ENCODE results near the gene EVI5.
"Not testable (repeated sequence)": the region's sequence is repeated elsewhere in the genome, so short reads cannot be mapped to it uniquely, and the experiment has no call there.

EVI5 gene

GRCh38 chr1:92536980-92537884 is 247.7 kb downstream of the EVI5 start:
- in situ Hi-C loops (cut with HindIII; ENCODE audit: low sequenced_read_pairs): no loop called here

GRCh38 chr1:92536211-92536979 is 248.5 kb downstream of the EVI5 start:
- no peak for TF ChIP-seq CTCF (IDR thresholded peaks at IDR 0.05; ENCODE audit: low read depth, low read length, missing control alignments)
- no peak overlapping the region for H3K4me3 ChIP-seq (ENCODE audit: low read depth, low read length)
- in situ Hi-C loops (cut with HindIII; ENCODE audit: low sequenced_read_pairs): no loop called here
- DNase-seq (ENCODE audit: low read depth): no peak

More at GRCh38 chr1:92536980-92537884, 247.7 kb downstream of the EVI5 start:
- no peak for TF ChIP-seq CTCF (IDR thresholded peaks at IDR 0.05; ENCODE audit: low read depth, low read length, missing control alignments)
- DNase-seq (ENCODE audit: low read depth): no peak
- no peak overlapping the region for H3K4me3 ChIP-seq (ENCODE audit: low read depth, low read length)

GRCh38 chr1:92532371-92532770 is 252.5 kb downstream of the EVI5 start:
- DNase-seq (ENCODE audit: low read depth); H3K4me3 ChIP-seq (ENCODE audit: low read depth, low read length): not testable (repeated sequence)

GRCh38 chr1:92531939-92532338 is 253.0 kb downstream of the EVI5 start:
- DNase-seq (ENCODE audit: low read depth); H3K4me3 ChIP-seq (ENCODE audit: low read depth, low read length); in situ Hi-C loops (cut with HindIII; ENCODE audit: low sequenced_read_pairs): not testable (repeated sequence)

More at GRCh38 chr1:92532371-92532770, 252.5 kb downstream of the EVI5 start:
- in situ Hi-C loops (cut with HindIII; ENCODE audit: low sequenced_read_pairs): not testable (repeated sequence)

GRCh38 chr1:92527670-92528069 is 257.2 kb downstream of the EVI5 start:
- no peak for TF ChIP-seq CTCF (IDR thresholded peaks at IDR 0.05; ENCODE audit: low read depth, low read length, missing control alignments)
- no peak for DNase-seq (ENCODE audit: low read depth)
- in situ Hi-C loops (cut with HindIII; ENCODE audit: low sequenced_read_pairs): no loop called here
- no peak overlapping the region for H3K4me3 ChIP-seq (ENCODE audit: low read depth, low read length)

GRCh38 chr1:92524944-92525590 is 259.8 kb downstream of the EVI5 start:
- DNase-seq (ENCODE audit: low read depth); in situ Hi-C loops (cut with HindIII; ENCODE audit: low sequenced_read_pairs); H3K4me3 ChIP-seq (ENCODE audit: low read depth, low read length): not testable (repeated sequence)

GRCh38 chr1:92519043-92519442 is 265.9 kb downstream of the EVI5 start:
- in situ Hi-C loops (cut with HindIII; ENCODE audit: low sequenced_read_pairs): no loop called here
- DNase-seq (ENCODE audit: low read depth): no peak
- H3K4me3 ChIP-seq (ENCODE audit: low read depth, low read length): no peak overlapping the region
- TF ChIP-seq CTCF (IDR thresholded peaks at IDR 0.05; ENCODE audit: low read depth, low read length, missing control alignments): no peak
